ENCODE results near the gene SRSF2. TPM values are rescaled to one million over a fixed set of nuclear protein-coding genes. Genes with fewer than 3 reads are reported as not detected.
A peak's percentile ranks its signal among the peaks of the same experiment; 100 is the strongest.

The SRSF2 gene
- total and polyA plus RNA-seq, 9 of the 15 experiments (the other 6 are each of a cell fraction or from before 2014, with no cell fraction given): 161 to 583 (median 393) TPM

DNA sequence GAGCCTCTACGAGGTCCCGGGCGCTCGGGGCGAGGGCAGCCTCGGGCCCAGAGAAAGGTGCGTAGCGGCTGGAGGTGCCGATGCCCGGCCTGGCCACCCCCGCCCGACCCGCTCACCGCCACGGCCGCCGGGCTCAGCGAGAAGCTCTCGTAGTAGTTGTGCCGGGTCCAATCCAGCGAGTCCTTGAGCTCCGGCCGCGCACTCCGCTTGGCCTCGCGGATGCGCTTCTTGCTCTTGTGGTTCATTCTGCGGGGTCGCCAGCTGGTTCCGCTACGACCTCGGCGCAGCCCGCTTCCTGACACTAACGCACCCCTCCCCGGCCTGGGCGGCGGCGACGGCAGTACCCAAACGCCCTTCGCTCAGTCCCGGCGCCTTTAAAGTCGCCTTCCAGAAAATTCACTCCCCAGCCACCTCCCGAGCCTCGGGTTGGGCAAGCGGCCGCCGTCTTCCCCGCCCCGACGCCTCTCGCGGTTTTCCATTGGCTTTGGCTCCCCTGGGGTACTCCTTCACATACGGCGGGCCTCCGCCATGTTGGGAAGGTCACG lies 10.8 kb downstream of the SRSF2 start, which contains the start of gene JMJD6 (continued):
- TF ChIP-seq PRPF4 (IDR thresholded peaks at IDR 0.05; ENCODE audit: insufficient read depth, low read depth, low read length, poor library complexity, severe bottlenecking) (no peak), OTX1 (CRISPR knock-in tag; IDR thresholded peaks at IDR 0.05) (no peak), ZNF184 (CRISPR knock-in tag; IDR thresholded peaks at IDR 0.05) (no peak), SIN3A (IDR thresholded peaks at IDR 0.05; ENCODE audit: borderline replicate concordance in 2 of 2, control insufficient read depth in 1 of 2, low read depth in 2 of 2, low read length in 2 of 2) (peak; percentile 76 to 92; a peak in 2 of 4 replicates), KDM1A (IDR thresholded peaks at IDR 0.05) (no peak), ZNF764 (CRISPR knock-in tag; IDR thresholded peaks at IDR 0.05; ENCODE audit: low read depth) (no peak), LEF1 (IDR thresholded peaks at IDR 0.05) (no peak), FUS (optimal IDR thresholded peaks at IDR 0.05; ENCODE audit: low read depth, low read length) (peak; percentile 48), PHF20 (IDR thresholded peaks at IDR 0.05; ENCODE audit: partially characterized antibody) (peak; percentile 48), HNRNPK (IDR thresholded peaks at IDR 0.05; ENCODE audit: low read depth, low read length, poor library complexity, severe bottlenecking) (no peak), ZNF431 (CRISPR knock-in tag; IDR thresholded peaks at IDR 0.05) (0 out of 2 replicates have a peak, but pooled peaks have one; percentile 2), POLR2AphosphoS2 (IDR thresholded peaks at IDR 0.05; ENCODE audit: low read length) (no peak), ZNF644 (tag; IDR thresholded peaks at IDR 0.05; ENCODE audit: low read depth) (no peak), ZNF3 (CRISPR knock-in tag; IDR thresholded peaks at IDR 0.05) (no peak)
- TF ChIP-seq, protein P1, sequence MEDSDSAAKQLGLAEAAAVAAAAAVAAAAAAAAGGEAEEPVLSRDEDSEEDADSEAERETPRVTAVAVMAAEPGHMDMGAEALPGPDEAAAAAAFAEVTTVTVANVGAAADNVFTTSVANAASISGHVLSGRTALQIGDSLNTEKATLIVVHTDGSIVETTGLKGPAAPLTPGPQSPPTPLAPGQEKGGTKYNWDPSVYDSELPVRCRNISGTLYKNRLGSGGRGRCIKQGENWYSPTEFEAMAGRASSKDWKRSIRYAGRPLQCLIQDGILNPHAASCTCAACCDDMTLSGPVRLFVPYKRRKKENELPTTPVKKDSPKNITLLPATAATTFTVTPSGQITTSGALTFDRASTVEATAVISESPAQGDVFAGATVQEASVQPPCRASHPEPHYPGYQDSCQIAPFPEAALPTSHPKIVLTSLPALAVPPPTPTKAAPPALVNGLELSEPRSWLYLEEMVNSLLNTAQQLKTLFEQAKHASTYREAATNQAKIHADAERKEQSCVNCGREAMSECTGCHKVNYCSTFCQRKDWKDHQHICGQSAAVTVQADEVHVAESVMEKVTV (CRISPR knock-in tag; IDR thresholded peaks at IDR 0.05): no peak
- TF ChIP-seq, protein P2, sequence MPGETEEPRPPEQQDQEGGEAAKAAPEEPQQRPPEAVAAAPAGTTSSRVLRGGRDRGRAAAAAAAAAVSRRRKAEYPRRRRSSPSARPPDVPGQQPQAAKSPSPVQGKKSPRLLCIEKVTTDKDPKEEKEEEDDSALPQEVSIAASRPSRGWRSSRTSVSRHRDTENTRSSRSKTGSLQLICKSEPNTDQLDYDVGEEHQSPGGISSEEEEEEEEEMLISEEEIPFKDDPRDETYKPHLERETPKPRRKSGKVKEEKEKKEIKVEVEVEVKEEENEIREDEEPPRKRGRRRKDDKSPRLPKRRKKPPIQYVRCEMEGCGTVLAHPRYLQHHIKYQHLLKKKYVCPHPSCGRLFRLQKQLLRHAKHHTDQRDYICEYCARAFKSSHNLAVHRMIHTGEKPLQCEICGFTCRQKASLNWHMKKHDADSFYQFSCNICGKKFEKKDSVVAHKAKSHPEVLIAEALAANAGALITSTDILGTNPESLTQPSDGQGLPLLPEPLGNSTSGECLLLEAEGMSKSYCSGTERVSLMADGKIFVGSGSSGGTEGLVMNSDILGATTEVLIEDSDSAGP (CRISPR knock-in tag; IDR thresholded peaks at IDR 0.05): no peak
- TF ChIP-seq, protein P3, sequence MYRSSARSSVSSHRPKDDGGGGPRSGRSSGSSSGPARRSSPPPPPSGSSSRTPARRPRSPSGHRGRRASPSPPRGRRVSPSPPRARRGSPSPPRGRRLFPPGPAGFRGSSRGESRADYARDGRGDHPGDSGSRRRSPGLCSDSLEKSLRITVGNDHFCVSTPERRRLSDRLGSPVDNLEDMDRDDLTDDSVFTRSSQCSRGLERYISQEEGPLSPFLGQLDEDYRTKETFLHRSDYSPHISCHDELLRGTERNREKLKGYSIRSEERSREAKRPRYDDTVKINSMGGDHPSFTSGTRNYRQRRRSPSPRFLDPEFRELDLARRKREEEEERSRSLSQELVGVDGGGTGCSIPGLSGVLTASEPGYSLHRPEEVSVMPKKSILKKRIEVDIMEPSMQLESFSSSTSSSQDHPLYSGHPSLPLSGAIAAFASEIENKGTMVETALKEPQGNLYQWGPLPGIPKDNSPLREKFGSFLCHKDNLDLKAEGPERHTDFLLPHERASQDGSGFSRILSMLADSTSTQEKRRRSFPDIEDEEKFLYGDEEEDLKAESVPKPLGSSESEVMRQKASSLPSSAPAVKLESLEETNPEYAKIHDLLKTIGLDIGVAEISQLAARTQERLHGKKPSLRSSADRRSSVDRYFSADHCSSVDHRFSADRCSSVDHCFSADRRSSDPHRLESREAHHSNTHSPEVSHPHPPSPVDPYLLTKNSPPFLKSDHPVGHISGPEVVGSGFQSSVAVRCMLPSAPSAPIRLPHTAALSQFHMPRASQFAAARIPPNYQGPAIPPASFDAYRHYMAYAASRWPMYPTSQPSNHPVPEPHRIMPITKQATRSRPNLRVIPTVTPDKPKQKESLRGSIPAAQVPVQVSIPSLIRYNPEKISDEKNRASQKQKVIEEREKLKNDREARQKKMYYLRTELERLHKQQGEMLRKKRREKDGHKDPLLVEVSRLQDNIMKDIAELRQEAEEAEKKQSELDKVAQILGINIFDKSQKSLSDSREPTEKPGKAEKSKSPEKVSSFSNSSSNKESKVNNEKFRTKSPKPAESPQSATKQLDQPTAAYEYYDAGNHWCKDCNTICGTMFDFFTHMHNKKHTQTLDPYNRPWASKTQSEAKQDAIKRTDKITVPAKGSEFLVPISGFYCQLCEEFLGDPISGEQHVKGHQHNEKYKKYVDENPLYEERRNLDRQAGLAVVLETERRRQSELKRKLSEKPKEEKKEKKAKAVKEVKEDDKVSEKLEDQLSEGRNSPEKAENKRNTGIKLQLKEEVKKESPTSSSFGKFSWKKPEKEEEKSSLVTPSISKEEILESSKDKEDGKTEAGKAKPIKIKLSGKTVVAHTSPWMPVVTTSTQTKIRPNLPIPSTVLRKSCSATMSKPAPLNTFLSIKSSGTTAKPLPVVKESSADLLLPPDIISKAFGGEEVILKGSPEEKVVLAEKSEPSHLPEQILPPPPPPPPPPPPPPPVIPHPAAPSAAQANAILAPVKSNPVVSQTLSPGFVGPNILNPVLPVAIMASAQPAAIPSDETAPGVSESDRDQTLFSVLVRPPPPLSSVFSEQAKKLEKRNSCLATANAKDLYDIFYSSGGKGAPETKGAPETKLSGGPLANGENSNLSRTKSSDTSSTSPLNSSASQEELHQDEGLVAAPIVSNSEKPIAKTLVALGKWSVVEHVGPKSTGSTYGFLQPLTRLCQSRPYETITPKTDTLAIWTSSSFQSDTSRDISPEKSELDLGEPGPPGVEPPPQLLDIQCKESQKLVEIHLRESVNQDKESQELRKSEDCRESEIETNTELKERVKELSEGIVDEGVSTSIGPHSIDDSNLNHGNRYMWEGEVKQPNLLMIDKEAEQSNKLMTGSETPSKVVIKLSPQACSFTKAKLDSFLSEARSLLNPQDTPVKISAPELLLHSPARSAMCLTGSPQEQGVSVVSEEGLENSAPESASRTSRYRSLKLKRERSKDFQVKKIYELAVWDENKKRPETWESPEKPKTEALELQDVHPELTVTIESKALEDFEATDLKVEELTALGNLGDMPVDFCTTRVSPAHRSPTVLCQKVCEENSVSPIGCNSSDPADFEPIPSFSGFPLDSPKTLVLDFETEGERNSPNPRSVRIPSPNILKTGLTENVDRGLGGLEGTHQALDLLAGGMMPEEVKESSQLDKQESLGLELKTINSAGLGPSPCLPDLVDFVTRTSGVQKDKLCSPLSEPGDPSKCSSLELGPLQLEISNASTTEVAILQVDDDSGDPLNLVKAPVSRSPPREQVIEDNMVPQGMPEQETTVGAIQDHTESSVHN (IDR thresholded peaks at IDR 0.05; ENCODE audit: borderline replicate concordance in 1 of 2, low read depth in 1 of 2): no peak

Data from K562 (cell line).